CD4-positive, alpha-beta T cell treated with Interleukin-4 for 1 hour (primary cell): Measurements from ENCODE around the gene SIVA1.

Experiments used
- DNase-seq, 2 donors: peaks; one replicate each; pipeline ENCODE4 v3.0.0-alpha.2; 2020 to 2022

Gene SIVA1

DNA sequence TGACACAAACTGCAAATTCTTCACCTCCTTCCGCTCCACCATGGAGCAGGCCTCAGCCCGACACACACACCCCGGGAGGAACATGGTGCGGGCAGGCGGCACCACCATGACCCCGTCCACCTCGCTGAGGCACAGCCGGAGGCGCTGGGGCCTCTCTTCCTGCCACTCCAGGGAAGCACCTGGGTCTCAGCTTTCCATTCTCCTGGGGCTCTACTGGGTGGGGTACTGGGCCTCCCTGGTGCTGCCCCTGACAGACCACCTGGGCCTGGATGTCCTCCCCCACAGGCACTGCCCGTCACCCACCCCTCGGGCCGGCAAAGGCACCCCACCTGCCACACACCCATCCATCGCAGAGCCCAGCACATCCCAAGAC lies 32.7 kb downstream of the SIVA1 start:
- DNase-seq = no peak

GRCh38 chr14:104786091-104786586 lies 33.2 kb downstream of the SIVA1 start:
- DNase-seq = no peak

DNA sequence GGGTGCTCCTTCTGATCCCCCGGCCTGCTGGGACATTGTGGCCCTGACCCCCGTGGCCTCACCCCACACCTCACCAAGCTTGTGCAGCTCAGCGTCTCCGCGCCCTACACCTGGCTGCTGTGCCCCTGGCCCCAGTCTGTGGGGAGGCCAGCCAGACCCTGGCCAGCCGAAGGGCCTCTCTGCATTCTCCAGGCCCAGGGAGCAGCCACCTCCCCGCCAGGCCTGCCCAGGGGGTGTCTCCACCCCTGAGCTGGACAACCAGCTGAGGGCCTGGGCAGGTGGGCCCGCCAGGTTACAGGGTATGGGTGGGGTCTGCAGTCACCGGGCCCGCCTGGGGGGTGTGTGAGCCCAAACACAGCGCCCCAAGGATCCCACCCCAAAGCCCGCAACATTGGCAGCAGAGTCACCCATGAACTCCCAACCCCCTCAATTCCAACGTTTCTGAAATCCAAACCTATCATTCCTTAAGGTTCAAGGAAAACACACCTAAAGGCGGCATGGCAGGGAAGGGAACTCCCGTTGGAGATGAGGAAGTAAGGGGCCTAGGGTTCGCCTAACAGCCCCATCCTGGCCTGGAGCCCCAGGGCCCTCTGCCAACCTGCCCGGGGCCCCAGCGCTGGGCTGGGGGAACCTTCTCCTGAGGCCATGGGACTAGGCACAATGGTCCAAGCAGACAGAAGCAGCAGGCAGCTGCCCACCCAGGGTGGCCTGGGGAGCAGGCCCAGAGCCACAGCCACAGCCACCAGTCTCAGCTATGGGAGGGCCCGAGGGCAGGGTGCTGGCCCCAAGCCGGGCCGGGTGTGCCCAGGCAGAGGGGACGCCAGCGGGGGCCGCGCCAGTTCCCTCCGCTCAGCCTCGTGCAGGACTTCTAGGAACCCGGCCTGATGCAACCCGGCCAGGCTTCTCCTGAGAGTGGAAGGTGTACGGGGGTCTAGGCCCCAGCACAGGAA lies 34.1 kb downstream of the SIVA1 start:
- DNase-seq = no peak

GRCh38 chr14:104787736-104788135 lies 34.8 kb downstream of the SIVA1 start:
- peak in 1 of 2 donors; percentile 33 for DNase-seq

GRCh38 chr14:104788161-104788818 lies 35.3 kb downstream of the SIVA1 start:
- no peak for DNase-seq

GRCh38 chr14:104788873-104789663 lies 36.1 kb downstream of the SIVA1 start:
- DNase-seq = no peak

GRCh38 chr14:104789752-104790743 lies 37.1 kb downstream of the SIVA1 start:
- no peak for DNase-seq

DNA sequence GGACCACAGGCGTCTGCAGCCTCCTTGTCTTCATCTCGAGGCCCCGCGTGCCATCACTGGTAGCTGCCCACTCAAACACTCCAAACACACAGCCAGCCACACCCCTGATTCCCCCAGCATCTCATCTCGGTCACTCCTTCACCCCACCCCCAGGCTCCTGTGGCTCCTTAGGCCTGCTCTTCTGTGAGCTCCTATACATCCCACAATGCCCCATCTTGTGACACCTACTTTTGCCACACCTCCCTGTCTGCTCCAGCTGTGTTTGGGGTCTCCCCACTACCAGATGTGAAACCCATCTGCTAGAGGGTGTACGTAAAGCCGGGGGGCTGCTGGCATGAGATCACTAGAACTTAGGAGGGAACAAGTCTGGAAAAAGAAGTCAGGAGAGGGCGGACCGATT lies 38.5 kb downstream of the SIVA1 start:
- DNase-seq = no peak

DNA sequence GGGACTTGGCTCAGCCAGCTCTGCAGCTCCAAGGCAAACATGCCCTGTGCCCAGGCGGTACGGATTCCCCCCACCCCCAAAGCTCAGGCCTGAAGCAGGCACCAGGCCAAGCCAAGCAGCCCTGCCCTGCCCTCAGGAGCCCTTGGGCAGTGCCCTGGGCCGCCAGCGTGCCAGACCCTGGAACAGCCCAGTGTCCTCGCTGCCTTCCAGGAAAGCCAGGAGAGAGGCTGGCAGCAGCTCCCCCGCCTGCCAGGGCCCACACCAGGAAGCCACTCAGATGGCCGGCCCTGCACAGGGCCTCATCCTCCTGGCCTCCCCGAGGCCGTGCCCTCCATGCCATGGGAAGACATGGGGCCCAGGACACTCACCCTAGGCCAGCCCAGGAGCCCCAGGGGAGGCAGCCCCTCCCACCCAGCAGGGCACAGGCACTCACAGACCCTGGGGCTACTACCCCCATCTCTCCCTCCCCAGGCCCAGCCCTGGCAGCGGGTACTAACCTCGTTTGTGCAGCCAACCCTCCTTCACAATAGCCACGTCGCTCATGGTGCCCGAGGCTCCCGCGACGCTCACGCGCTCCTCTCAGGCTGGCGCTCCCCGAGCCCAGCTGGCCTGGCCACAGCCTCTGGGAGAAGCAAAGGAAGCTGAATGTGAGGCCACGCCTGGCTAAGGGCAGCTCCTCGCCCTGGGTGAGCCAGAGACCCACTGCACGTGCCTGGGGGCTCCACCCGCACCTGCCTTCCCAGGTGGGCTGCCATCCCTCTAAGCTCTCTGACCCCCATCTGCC lies 39.3 kb downstream of the SIVA1 start:
- no peak for DNase-seq

DNA sequence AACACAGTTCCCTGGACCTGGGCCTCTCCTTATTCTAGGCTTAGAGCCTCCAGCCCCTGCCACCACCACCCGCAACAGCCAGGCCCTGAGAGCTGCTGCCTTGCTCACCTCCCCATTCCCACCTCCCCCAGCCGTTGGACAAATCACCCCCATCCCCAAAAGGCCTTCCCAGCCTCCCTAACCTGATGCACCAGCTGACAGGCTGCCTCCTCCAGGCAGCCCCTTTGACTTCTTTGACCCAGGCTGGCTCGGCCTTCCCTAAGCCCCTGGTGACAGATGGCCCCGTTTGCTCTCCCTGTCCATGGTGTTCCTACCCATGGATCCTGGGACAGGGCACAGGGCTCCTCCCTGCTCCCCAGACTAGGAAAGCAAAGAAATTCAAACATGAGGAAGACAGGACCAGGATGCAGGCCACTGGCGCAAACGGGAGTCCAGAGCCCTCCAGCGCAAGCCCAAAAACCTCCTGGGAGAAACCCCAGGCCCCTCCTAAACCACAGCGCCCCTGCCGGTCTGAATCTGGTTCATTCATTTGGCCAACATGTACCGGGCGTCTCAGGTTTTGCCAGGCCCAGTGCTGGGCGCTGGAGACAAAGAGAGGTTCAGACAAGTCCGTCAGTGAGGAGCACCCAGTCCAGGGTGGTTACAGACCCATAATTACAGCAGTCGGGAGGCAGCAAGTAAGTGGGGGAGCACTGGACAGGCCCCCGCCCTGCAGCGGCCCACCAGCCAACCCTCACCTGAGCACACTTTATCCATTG lies 40.2 kb downstream of the SIVA1 start:
- DNase-seq = no peak

DNA sequence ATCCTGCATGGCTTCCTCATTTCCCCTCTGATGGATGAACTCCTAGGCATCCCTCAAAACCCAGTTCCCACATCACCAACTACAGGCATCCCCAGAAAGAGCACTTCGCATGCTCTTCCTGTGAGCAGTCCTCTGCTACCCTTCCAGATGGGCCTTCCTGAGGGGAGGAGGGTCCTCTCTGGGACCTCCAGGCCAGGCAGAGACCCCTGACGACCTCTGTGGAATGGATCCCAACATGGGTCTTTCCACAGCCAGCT lies 40.7 kb downstream of the SIVA1 start:
- no peak for DNase-seq

DNA sequence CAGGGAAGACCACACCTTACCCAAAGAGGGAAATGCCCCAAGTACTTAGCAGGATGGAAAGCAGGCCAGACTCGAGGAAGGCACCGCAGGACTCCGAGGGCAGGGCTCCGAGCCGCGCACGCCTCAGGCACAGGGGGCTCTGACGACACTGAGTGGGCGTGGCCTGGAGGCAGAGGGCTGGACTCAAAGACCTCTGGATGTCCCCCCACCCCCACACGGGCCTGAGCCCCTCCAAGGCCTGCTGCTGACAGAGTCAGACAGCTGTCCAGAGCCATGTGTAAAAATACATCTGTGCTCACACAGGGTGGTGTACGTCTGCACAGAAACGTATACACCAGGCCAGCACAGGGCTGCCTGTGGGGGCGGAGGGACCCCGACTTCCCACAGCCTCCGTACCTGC lies 41.2 kb downstream of the SIVA1 start:
- peak; percentile 39 to 43 for DNase-seq

GRCh38 chr14:104794631-104794992 lies 41.7 kb downstream of the SIVA1 start:
- no peak for DNase-seq

- peak in 1 of 2 donors; percentile 34 for DNase-seq
These were observed 42.2 kb downstream of the SIVA1 start, which contains the start of gene AKT1 for GRCh38 chr14:104794993-104795780. Gene AKT1, minus strand, starts transcription at chr14:104795748. Its CDS starts 3,105 bp downstream, at chr14:104792643.

DNA sequence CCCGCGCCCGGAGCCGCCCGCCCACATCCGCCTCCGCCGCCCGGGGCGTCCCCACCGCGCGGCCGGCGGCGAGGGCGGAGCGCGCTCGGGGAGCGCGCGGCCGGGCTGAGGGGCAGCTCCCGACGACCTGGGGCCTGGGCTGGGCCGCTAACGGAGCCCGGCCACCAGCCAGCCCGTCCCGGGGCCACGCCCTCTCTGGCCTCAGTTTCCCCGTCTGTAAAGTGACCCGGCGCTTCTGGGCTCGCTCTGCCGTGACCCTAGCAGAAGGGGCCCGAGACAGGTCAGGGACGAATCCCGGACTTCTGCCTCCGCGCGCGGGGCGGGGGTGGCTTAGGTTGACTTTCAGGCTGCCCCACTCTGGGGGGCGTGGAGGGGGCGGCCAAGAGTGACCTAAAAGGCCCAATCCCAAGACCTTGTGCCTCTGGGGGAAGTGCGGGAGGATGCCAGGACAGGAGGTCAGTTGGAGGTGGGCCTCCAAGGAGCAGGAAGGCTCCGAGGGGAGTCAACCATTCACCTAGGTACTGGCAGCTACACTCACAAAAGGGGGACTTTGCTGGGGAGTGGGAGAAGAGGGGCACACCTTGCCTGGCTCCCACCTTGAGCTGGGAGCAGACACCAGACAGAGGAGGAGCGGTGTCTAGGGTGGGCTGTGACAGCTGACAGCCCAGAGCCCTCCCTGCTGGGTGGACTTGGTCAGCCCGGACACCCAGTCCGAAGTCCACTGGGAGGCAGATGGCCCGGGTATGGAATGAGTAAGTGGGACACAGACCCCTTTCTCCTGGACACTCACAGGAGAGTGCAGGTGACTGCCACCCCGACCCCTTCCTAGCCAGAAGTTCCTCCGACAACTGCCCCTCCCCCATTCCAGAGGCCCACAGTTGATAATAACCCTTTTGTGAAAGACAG lies 43.1 kb downstream of the SIVA1 start:
- DNase-seq = peak; percentile 49 to 68

- no peak for DNase-seq
These were observed 43.7 kb downstream of the SIVA1 start for GRCh38 chr14:104796687-104797081.

GRCh38 chr14:104797115-104798044 lies 44.4 kb downstream of the SIVA1 start:
- DNase-seq = no peak
